PC-9 (cell line): ENCODE results near the gene ABLIM2. TPM values are rescaled to one million over a fixed set of nuclear protein-coding genes. Genes with fewer than 3 reads are reported as not detected.
A peak's percentile ranks its signal among the peaks of the same experiment; 100 is the strongest.

Experiments
- BruUV-seq: library from RNA; stranded (reverse); fragments of 400-500 nt; replicated peaks from 2 replicates; lab custom pipeline; 2021; lab: Mats Ljungman, UMichigan
- CTCF ChIA-PET: fragments of 300-600 bp; sonication (Branson Sonifier 250); formaldehyde crosslinking; loops from one replicate; lab custom pipeline; 2022; ENCODE audit warnings: antibody characterized with exemption; lab: Charles Lee
- POLR2A ChIA-PET: fragments of 300-600 bp; sonication (Branson Sonifier 250); formaldehyde crosslinking; loops from one replicate; lab custom pipeline; 2022; ENCODE audit warnings: antibody characterized with exemption; ENCODE audit not compliant: unreplicated experiment; lab: Charles Lee
- DNase-seq, 2 experiments: peaks; one replicate each; pipeline versions ENCODE4 v3.0.0 to v3.0.0-alpha.2; 2015 to 2022; ENCODE audit warnings: mixed read lengths in 1 of 2
- H2AFZ ChIP-seq: fragments of 200-600 bp; sonication (generic); 2 replicates; pipeline ENCODE4 v1.8.1; 2017; ENCODE audit warnings: antibody characterized with exemption
- H3F3A ChIP-seq: fragments of 200-600 bp; sonication (generic); 2 replicates; pipeline ENCODE4 v1.8.1; 2017; ENCODE audit warnings: antibody characterized with exemption, mild to moderate bottlenecking, low read depth; ENCODE audit not compliant: insufficient read depth
- H3K27ac ChIP-seq: fragments of 200-600 bp; sonication (generic); 2 replicates; pipeline ENCODE4 v1.6.1; 2016; ENCODE audit warnings: mixed run types
- H3K27me3 ChIP-seq: fragments of 200-600 bp; sonication (generic); 2 replicates; pipeline ENCODE4 v1.6.1; 2016; ENCODE audit warnings: low read depth, mixed run types; ENCODE audit not compliant: insufficient read depth
- H3K36me3 ChIP-seq: fragments of 200-600 bp; sonication (generic); 2 replicates; pipeline ENCODE4 v1.6.1; 2016; ENCODE audit warnings: low read depth, mixed run types
- H3K4me1 ChIP-seq: fragments of 200-600 bp; sonication (generic); replicated peaks from 2 replicates; pipeline ENCODE4 v1.6.1; 2016; ENCODE audit warnings: mixed run types; ENCODE audit not compliant: insufficient read depth
- H3K4me2 ChIP-seq: fragments of 200-600 bp; sonication (generic); 2 replicates; pipeline ENCODE4 v1.6.1; 2017; ENCODE audit warnings: mixed run types
- H3K4me3 ChIP-seq: fragments of 200-600 bp; sonication (generic); 2 replicates; pipeline ENCODE4 v1.6.1; 2016; ENCODE audit warnings: mixed run types
- H3K79me2 ChIP-seq: fragments of 200-600 bp; sonication (generic); 2 replicates; pipeline ENCODE4 v1.6.1; 2017; ENCODE audit warnings: low read depth, mixed run types
- H3K9me2 ChIP-seq: fragments of 200-600 bp; sonication (generic); 2 replicates; pipeline ENCODE4 v1.8.1; 2017; ENCODE audit warnings: mild to moderate bottlenecking; ENCODE audit not compliant: insufficient read depth
- H3K9me3 ChIP-seq: fragments of 200-600 bp; sonication (generic); 2 replicates; pipeline ENCODE4 v1.8.1; 2016; ENCODE audit warnings: low read depth; ENCODE audit not compliant: insufficient read depth
- H4K20me1 ChIP-seq: fragments of 200-600 bp; sonication (generic); 2 replicates; pipeline ENCODE4 v1.8.1; 2017; ENCODE audit not compliant: insufficient read depth
- CTCF ChIP-seq: fragments of 200-600 bp; sonication (generic); conservative IDR thresholded peaks from 2 replicates; pipeline ENCODE4 v1.6.1; 2017; ENCODE audit warnings: mixed run types, antibody characterized with exemption, mild to moderate bottlenecking, moderate library complexity
- EZH2 ChIP-seq: fragments of 200-600 bp; sonication (generic); IDR thresholded peaks from 2 replicates; pipeline ENCODE4 v1.8.0; 2017; ENCODE audit warnings: antibody characterized with exemption, low read depth
- intact Hi-C: fragments of 100-400 bp; cut with micrococcal nuclease; formaldehyde crosslinking; loops from one replicate; pipeline ENCODE4 v1.10.0; 2022; ENCODE audit not compliant: unreplicated experiment
- total RNA-seq: library from RNA; stranded (reverse); gene quantifications from 2 replicates; pipeline ENCODE4 v1.2.3, GENCODE V29; 2021

The ABLIM2 gene
- total RNA-seq, 1 experiment from 2014 or later = 1.6 TPM

GRCh38 chr4:7966281-7967062 is 192.1 kb downstream of the ABLIM2 start:
- no peaks in the 10 kb centered on the region for H4K20me1 ChIP-seq
- no peak overlapping the region for H3K4me3 ChIP-seq
- no TSS peak for BruUV-seq
- intact Hi-C loops = no loop called here
- no peak overlapping the region for H2AFZ ChIP-seq
- CTCF ChIA-PET = no interaction called here
- no peaks in the 10 kb centered on the region for H3K9me2 ChIP-seq
- H3K79me2 ChIP-seq = peaks cover 19% of the 10 kb centered on the region; the same call in 1 of the 2 replicates
- H3K4me2 ChIP-seq = no peak overlapping the region
- H3K27me3 ChIP-seq = no peaks in the 10 kb centered on the region
- H3F3A ChIP-seq = peaks cover 69% of the 10 kb centered on the region
- no peaks in the 10 kb centered on the region for H3K36me3 ChIP-seq
- TF ChIP-seq EZH2 (no peak), CTCF (no peak)
- DNase-seq = no peak
- no peaks in the 10 kb centered on the region for H3K9me3 ChIP-seq
- peaks cover 93% of the 10 kb centered on the region for H3K4me1 ChIP-seq
- POLR2A ChIA-PET = no interaction called here
- H3K27ac ChIP-seq = peak overlapping the region; percentile 95; the same call in 1 of the 2 replicates

- Histone ChIP-seq H3K4me2 (peak overlapping the region; percentile 66), H3K27me3 (no peaks in the 10 kb centered on the region), H3K9me3 (no peaks in the 10 kb centered on the region), H2AFZ (peak overlapping the region; percentile 55; the same call in 1 of the 2 replicates), H4K20me1 (no peaks in the 10 kb centered on the region), H3K27ac (peak overlapping the region; percentile 95), H3K4me1 (peaks cover 92% of the 10 kb centered on the region), H3F3A (peaks cover 70% of the 10 kb centered on the region), H3K4me3 (peak overlapping the region; percentile 7; the same call in 1 of the 2 replicates), H3K79me2 (0 out of 2 replicates have a peak, but pooled peaks cover 10% of the 10 kb centered on the region), H3K9me2 (no peaks in the 10 kb centered on the region), H3K36me3 (no peaks in the 10 kb centered on the region)
- ChIA-PET CTCF (interaction anchor here (0.9 kb wide), 1 partner anchor 23 kb away, joined by 3 read pairs; no protein-coding TSS in a partner anchor), POLR2A (interaction anchor here (0.6 kb wide), 2 partner anchors 122 to 594 kb away, joined by 3 to 5 read pairs; no protein-coding TSS in a partner anchor)
- intact Hi-C loops = loop anchor here (2.0 kb wide), 2 partner anchors 14 to 40 kb away; no protein-coding TSS in a partner anchor
- no peak for TF ChIP-seq CTCF
- TF ChIP-seq EZH2 = no peak
- peak; percentile 87 to 91 for DNase-seq
- no TSS peak for BruUV-seq
These were observed 193.5 kb downstream of the ABLIM2 start for GRCh38 chr4:7964890-7965662.

GRCh38 chr4:7964459-7964858 is 194.2 kb downstream of the ABLIM2 start:
- ChIA-PET CTCF (interaction anchor here (0.9 kb wide), 1 partner anchor 23 kb away, joined by 3 read pairs; no protein-coding TSS in a partner anchor), POLR2A (interaction anchor here (0.6 kb wide), 1 partner anchor 594 kb away, joined by 5 read pairs; no protein-coding TSS in a partner anchor)
- Histone ChIP-seq H3K27ac (peak overlapping the region; percentile 95), H3F3A (peaks cover 70% of the 10 kb centered on the region), H3K9me3 (no peaks in the 10 kb centered on the region), H3K4me1 (peaks cover 92% of the 10 kb centered on the region), H3K36me3 (no peaks in the 10 kb centered on the region), H2AFZ (no peak overlapping the region), H3K9me2 (no peaks in the 10 kb centered on the region), H3K79me2 (0 out of 2 replicates have a peak, but pooled peaks cover 10% of the 10 kb centered on the region), H4K20me1 (no peaks in the 10 kb centered on the region), H3K27me3 (no peaks in the 10 kb centered on the region), H3K4me2 (peak overlapping the region; percentile 66), H3K4me3 (peak overlapping the region; percentile 7; the same call in 1 of the 2 replicates)
- no TSS peak for BruUV-seq
- DNase-seq = no peak
- TF ChIP-seq EZH2 (no peak), CTCF (no peak)
- intact Hi-C loops = loop anchor here (2.0 kb wide), 2 partner anchors 14 to 40 kb away; no protein-coding TSS in a partner anchor
